Fibroblast of skin of left quadriceps (primary cell): Measurements from ENCODE around the gene POFUT1.

Experiments used
- DNase-seq, 2 experiments: peaks; one replicate each; pipeline ENCODE4 v3.0.0-alpha.2; 2013; ENCODE audit warnings: low read depth in 2 of 2

Gene POFUT1

GRCh38 chr20:32277361-32278198, 69.9 kb downstream of the POFUT1 start, which contains the start of gene KIF3B:
TSS of gene KIF3B (plus strand) at chr20:32277651. CDS start at chr20:32309778, 32,127 bp downstream.
- peak; percentile 79 to 80 for DNase-seq

- no peak for DNase-seq
These were observed 70.5 kb downstream of the POFUT1 start for GRCh38 chr20:32278199-32278643.

- no peak for DNase-seq
These were observed 74.0 kb downstream of the POFUT1 start for GRCh38 chr20:32281711-32282110.

- no peak for DNase-seq
These were observed 74.8 kb downstream of the POFUT1 start for GRCh38 chr20:32282461-32282860.

GRCh38 chr20:32285082-32285620, 77.5 kb downstream of the POFUT1 start:
- DNase-seq: no peak

GRCh38 chr20:32285621-32286371, 78.1 kb downstream of the POFUT1 start:
- DNase-seq: no peak

GRCh38 chr20:32287231-32287638, 79.6 kb downstream of the POFUT1 start:
- no peak for DNase-seq
